ENCODE measurements around the gene BFSP2. TPM values are rescaled to one million over a fixed set of nuclear protein-coding genes. Genes with fewer than 3 reads are reported as not detected.

The BFSP2 gene
- total RNA-seq, 2 donors from 2014 or later, result not detected

DNA sequence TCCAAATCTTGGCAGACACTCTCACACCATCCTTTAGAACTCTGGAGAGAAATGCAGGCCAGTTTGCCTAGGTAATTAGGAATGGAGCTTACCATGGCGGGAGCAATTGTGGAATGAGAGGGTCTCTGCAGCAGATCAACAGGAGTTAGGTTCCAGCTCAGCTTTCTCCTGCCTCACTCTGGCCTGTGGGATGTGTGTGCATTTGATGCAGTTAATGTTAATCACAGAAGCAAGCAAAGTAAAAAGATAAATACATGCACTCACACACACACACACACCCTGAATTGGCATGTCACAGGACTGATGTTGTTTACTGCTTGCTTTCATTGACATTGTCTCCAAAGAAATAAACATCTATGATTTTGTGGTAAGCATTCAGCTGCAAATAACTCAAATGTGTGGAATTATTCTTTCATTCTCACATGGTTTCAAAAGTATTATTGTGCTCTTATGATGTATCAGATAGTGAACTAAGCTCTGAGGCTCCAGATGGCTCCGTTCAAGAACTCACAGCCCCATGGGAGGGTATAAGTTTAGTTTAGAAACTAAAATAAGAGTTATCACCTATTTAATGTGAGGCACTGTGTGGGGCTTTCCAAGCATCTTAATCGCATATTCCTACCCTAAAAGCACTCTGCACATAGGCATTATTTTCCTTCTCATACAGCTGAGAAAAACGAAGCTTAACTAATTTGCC lies 31.3 kb upstream of the BFSP2 start:
- Histone ChIP-seq H3K4me3 (no peak overlapping the region), H3K4me1 (ENCODE audit: control insufficient read depth in 1 of 2, low read depth in 2 of 2) (no peaks in the 10 kb centered on the region), H3K9me3 (no peaks in the 10 kb centered on the region), H3K27ac (no peak overlapping the region), H3K27me3 (replicated peaks; ENCODE audit: insufficient read depth) (no peaks in the 10 kb centered on the region), H3K36me3 (no peaks in the 10 kb centered on the region)
- DNase-seq (ENCODE audit: low spot score), result no peak
- no peak for TF ChIP-seq CTCF (IDR thresholded peaks at IDR 0.05)
- no peak for ATAC-seq (ENCODE audit: insufficient number of reproducible peaks, low FRiP score, low read depth)

DNA sequence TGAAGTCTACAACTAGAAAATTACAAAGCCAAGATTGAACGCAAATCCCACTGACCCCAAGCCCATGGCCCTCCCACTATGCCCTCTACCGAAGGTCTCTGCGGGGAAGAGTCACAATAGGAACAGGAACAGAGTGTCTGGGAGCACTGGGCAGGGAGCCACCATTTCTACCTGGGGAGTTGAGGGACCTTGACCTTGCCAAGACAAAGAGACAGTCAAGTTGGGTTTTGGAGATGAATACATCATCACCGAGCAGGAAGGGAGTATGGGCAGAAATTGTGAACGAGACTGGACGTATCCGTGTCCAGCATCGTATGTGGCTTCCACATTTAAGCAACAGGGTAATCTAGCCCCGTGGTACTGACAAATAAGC lies 30.8 kb upstream of the BFSP2 start:
- Histone ChIP-seq H3K27ac (no peak overlapping the region), H3K4me1 (ENCODE audit: control insufficient read depth in 1 of 2, low read depth in 2 of 2) (no peaks in the 10 kb centered on the region), H3K36me3 (no peaks in the 10 kb centered on the region), H3K27me3 (replicated peaks; ENCODE audit: insufficient read depth) (no peaks in the 10 kb centered on the region), H3K9me3 (no peaks in the 10 kb centered on the region), H3K4me3 (no peak overlapping the region)
- ATAC-seq (ENCODE audit: insufficient number of reproducible peaks, low FRiP score, low read depth), result no peak
- DNase-seq (ENCODE audit: low spot score), result no peak
- TF ChIP-seq CTCF (IDR thresholded peaks at IDR 0.05), result no peak

- TF ChIP-seq CTCF (IDR thresholded peaks at IDR 0.05), result no peak
- no peaks in the 10 kb centered on the region for H3K4me1 ChIP-seq (ENCODE audit: control insufficient read depth in 1 of 2, low read depth in 2 of 2)
- DNase-seq (ENCODE audit: low spot score), result no peak
- no peak for ATAC-seq (ENCODE audit: insufficient number of reproducible peaks, low FRiP score, low read depth)
- H3K36me3 ChIP-seq, result no peaks in the 10 kb centered on the region
- H3K27ac ChIP-seq, result no peak overlapping the region
- no peak overlapping the region for H3K4me3 ChIP-seq
- no peaks in the 10 kb centered on the region for H3K9me3 ChIP-seq
- no peaks in the 10 kb centered on the region for H3K27me3 ChIP-seq (replicated peaks; ENCODE audit: insufficient read depth)
Observed at GRCh38 chr3:133371181-133371580, 28.7 kb upstream of the BFSP2 start.

- no peak for DNase-seq (ENCODE audit: low spot score)
- H3K27ac ChIP-seq, result no peak overlapping the region
Observed at GRCh38 chr3:133371676-133372075, 28.2 kb upstream of the BFSP2 start.

More at GRCh38 chr3:133371676-133372075, 28.2 kb upstream of the BFSP2 start:
- Histone ChIP-seq H3K27me3 (replicated peaks; ENCODE audit: insufficient read depth) (no peaks in the 10 kb centered on the region), H3K4me1 (ENCODE audit: control insufficient read depth in 1 of 2, low read depth in 2 of 2) (no peaks in the 10 kb centered on the region), H3K4me3 (no peak overlapping the region), H3K36me3 (no peaks in the 10 kb centered on the region), H3K9me3 (no peaks in the 10 kb centered on the region)
- no peak for ATAC-seq (ENCODE audit: insufficient number of reproducible peaks, low FRiP score, low read depth)
- TF ChIP-seq CTCF (IDR thresholded peaks at IDR 0.05), result no peak

Measured in thoracic aorta (tissue), 2 donors.